Lower leg skin (tissue), 4 donors: ENCODE results near the gene GNG10. TPM values are rescaled to one million over a fixed set of nuclear protein-coding genes. Genes with fewer than 3 reads are reported as not detected.

Experiments used
- total RNA-seq, 4 donors: library from RNA; depleted of rRNA; stranded (reverse); fragments of >200 nt; gene quantifications; one replicate each; pipeline ENCODE4 v1.1.0, GENCODE V29; 2016

The GNG10 gene
- total RNA-seq, 4 donors from 2014 or later, result 5.3 to 21.1 (median 15.4) TPM

Other genes with a start within 250 kb of the GNG10 start
- gene ECPAS, start 177.2 kb upstream of the GNG10 start, total RNA-seq, result 10 to 100 TPM; 53.5 to 75.7 (median 66.1) TPM
- gene ZNF483, start 136.4 kb upstream of the GNG10 start, total RNA-seq, result 1 to 10 TPM in 3 of 4 donors, under 1 TPM in 1; 0.55 to 3.4 (median 2.3) TPM
- gene PTGR1, start 62.0 kb upstream of the GNG10 start, total RNA-seq, result 10 to 100 TPM; 20.2 to 50.1 (median 40.4) TPM
- gene DNAJC25, start 30.3 kb upstream of the GNG10 start, total RNA-seq, result 10 to 100 TPM in 1 of 4 donors, 1 to 10 TPM in 3; 6.8 to 13.1 (median 8.4) TPM
- 1 to 10 TPM in 3 of 4 donors, under 1 TPM in 1; 0.17 to 1.4 (median 1.1) TPM for gene SHOC1, start 133.3 kb downstream of the GNG10 start, total RNA-seq
- 100 to 1,000 TPM in 1 of 4 donors, 10 to 100 TPM in 3; 81.3 to 113 (median 90.6) TPM for gene UGCG, start 235.2 kb downstream of the GNG10 start, total RNA-seq